HG02884 (cell line): ENCODE data around the gene TBC1D1.
"Not testable (repeated sequence)": the region's sequence is repeated elsewhere in the genome, so short reads cannot be mapped to it uniquely, and the experiment has no call there.

Source experiments
- ATAC-seq: cut with Tn5 transposase; IDR thresholded peaks from one replicate; pipeline ENCODE4 v1.9.1; 2021; ENCODE audit warnings: mild to moderate bottlenecking, moderate library complexity; ENCODE audit not compliant: unreplicated experiment

Gene TBC1D1

GRCh38 chr4:37960679-37961450 lies 70.0 kb downstream of the TBC1D1 start:
- no peak for ATAC-seq

GRCh38 chr4:37964734-37965457 lies 74.0 kb downstream of the TBC1D1 start:
- ATAC-seq = peak; percentile 72

GRCh38 chr4:37966044-37966443 lies 75.2 kb downstream of the TBC1D1 start:
- no peak for ATAC-seq

GRCh38 chr4:37967736-37968135 lies 76.9 kb downstream of the TBC1D1 start:
- no peak for ATAC-seq

- no peak for ATAC-seq
Measured at GRCh38 chr4:37968747-37969146, 77.9 kb downstream of the TBC1D1 start.

- ATAC-seq = no peak
Measured at GRCh38 chr4:37970702-37971101, 79.8 kb downstream of the TBC1D1 start.

- ATAC-seq = no peak
Measured at GRCh38 chr4:37971202-37971601, 80.3 kb downstream of the TBC1D1 start.

GRCh38 chr4:37973441-37973840 lies 82.6 kb downstream of the TBC1D1 start:
- ATAC-seq = no peak

- ATAC-seq = not testable (repeated sequence)
Measured at GRCh38 chr4:37975321-37975822, 84.5 kb downstream of the TBC1D1 start.

GRCh38 chr4:37976507-37976906 lies 85.6 kb downstream of the TBC1D1 start:
- no peak for ATAC-seq

- ATAC-seq = peak; percentile 69
Measured at GRCh38 chr4:37976991-37977470, 86.1 kb downstream of the TBC1D1 start.

GRCh38 chr4:37977471-37978247 lies 86.8 kb downstream of the TBC1D1 start:
- peak; percentile 42 for ATAC-seq

GRCh38 chr4:37978248-37978924 lies 87.5 kb downstream of the TBC1D1 start:
- ATAC-seq = peak; percentile 18

- no peak for ATAC-seq
Measured at GRCh38 chr4:37980246-37980645, 89.4 kb downstream of the TBC1D1 start.

- ATAC-seq = no peak
Measured at GRCh38 chr4:37981425-37981824, 90.5 kb downstream of the TBC1D1 start.

GRCh38 chr4:37981844-37982720 lies 91.2 kb downstream of the TBC1D1 start:
- ATAC-seq = no peak

- no peak for ATAC-seq
Measured at GRCh38 chr4:37982736-37983135, 91.9 kb downstream of the TBC1D1 start.

GRCh38 chr4:37983951-37984350 lies 93.1 kb downstream of the TBC1D1 start:
- no peak for ATAC-seq

- peak; percentile 41 for ATAC-seq
Measured at GRCh38 chr4:37985730-37986275, 94.9 kb downstream of the TBC1D1 start.
